Stimulated activated naive B cell treated with anti-CD40 and anti-IgM and Interleukin-4, amounts not matched to agents 10 μg/mL and 1 μg/mL and 100 μg/mL, for 72 hours (primary cell): ENCODE data around the gene TSPO.

Source experiments
- ATAC-seq, 2 donors: fragments of 150-1000 bp; cut with Tn5 transposase; replicated peaks; 2 replicates each; pipeline ENCODE4 v1.10.0; 2021; ENCODE audit warnings: moderate library complexity in 1 of 2
- DNase-seq: peaks from one replicate; pipeline ENCODE4 v3.0.0; 2021
- H3K27ac Mint-ChIP-seq: one replicate; pipeline ENCODE4 v1.8.0; 2022; ENCODE audit warnings: mild to moderate bottlenecking, mixed read lengths
- H3K27me3 Mint-ChIP-seq, 2 donors: one replicate each; pipeline ENCODE4 v1.8.0; 2022; ENCODE audit warnings: mixed read lengths in 2 of 2
- H3K36me3 Mint-ChIP-seq, 2 donors: one replicate each; pipeline ENCODE4 v1.8.0; 2022; ENCODE audit warnings: mixed read lengths in 2 of 2, mild to moderate bottlenecking in 1 of 2
- H3K4me1 Mint-ChIP-seq, 2 donors: one replicate each; pipeline ENCODE4 v1.8.0; 2022; ENCODE audit warnings: mixed read lengths in 2 of 2, mild to moderate bottlenecking in 1 of 2
- H3K4me3 Mint-ChIP-seq, 2 donors: one replicate each; pipeline ENCODE4 v1.8.0; 2022; ENCODE audit warnings: mild to moderate bottlenecking in 2 of 2, mixed read lengths in 2 of 2, moderate library complexity in 1 of 2
- H3K9me3 Mint-ChIP-seq, 2 donors: one replicate each; pipeline ENCODE4 v1.8.0; 2022; ENCODE audit warnings: mixed read lengths in 2 of 2, mild to moderate bottlenecking in 1 of 2

TSPO gene

DNA sequence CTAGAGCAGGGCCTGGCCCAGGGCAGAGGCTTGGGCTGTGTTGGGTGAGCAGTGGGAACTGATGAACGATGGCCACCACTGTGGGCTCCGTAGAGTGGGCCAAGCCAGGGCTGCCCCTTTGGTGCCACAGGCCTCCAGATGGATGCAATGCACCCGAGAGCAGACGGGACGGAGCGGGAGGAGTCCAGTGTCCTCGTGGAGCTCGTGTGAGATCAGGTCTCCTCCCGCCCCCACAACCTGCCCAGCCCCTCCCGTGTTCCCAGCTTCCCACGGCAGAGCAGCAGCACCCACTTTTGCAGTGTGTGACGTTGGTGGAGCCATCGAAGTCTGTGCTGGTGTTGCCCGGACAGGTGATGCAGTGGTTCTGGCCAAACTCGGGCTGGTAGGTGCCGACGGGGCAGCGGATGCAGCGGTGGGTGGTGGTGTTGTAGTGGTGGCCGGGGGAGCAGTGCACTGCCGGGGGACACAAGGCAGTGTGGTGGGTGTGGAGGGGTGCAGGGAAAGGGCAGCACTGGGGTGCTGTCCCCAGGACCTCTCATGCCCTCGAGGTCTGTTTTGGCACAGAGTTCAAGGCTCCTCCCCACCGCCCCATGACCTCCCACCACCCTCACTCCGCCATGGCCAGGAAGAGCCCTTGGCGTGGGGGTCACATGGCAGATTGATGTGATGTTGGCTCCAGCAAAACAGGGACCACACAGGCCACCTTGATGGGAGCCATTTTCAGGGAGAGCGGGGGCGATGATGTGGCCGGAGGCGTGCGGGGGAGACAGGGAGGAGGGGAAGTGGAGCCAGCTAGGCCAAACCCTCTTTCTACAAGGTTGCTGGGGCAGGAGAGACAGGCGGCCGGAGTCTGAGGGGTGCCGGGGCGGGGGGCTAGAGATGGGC lies 59.5 kb downstream of the TSPO start:
- Mint-ChIP-seq H3K27me3 (peaks cover 16 to 28% of the 10 kb centered on the region in 2 donors), H3K36me3 (no peaks in the 10 kb centered on the region), H3K4me3 (no peak overlapping the region), H3K4me1 (peaks cover 3 to 11% of the 10 kb centered on the region in 2 donors), H3K9me3 (no peaks in the 10 kb centered on the region), H3K27ac (peak overlapping the region; percentile 14)
- DNase-seq (no peak), ATAC-seq (no peak)

DNA sequence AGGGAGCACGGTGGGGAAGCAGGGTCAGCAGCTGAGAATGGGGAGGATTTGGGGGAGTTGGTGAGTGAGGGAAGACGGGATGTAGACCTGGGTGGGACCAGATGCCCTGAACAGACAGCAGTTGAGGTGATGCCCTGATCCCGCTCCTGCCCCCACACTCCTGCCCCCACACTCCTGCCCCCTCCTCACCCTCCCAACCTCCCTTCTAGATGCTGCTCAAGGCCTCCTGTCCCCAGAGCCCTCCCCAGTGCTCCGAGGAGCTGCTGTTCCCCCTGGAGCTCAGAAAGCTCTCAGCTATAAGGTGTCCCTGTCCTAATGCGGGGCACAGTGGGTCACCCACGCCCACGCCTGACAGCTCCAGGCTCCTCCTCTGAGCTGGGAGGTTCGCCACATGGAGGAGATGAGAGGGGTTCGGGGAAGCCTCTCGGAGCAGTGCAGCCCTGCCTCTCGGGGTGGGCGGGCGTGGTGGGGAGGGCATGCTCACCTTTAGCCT lies 60.6 kb downstream of the TSPO start:
- DNase-seq (no peak), ATAC-seq (no peak)
- Mint-ChIP-seq H3K27me3 (peaks cover 16 to 28% of the 10 kb centered on the region in 2 donors), H3K36me3 (no peaks in the 10 kb centered on the region), H3K9me3 (no peaks in the 10 kb centered on the region), H3K4me1 (no peaks in the 10 kb centered on the region), H3K27ac (no peak overlapping the region), H3K4me3 (no peak overlapping the region)

DNA sequence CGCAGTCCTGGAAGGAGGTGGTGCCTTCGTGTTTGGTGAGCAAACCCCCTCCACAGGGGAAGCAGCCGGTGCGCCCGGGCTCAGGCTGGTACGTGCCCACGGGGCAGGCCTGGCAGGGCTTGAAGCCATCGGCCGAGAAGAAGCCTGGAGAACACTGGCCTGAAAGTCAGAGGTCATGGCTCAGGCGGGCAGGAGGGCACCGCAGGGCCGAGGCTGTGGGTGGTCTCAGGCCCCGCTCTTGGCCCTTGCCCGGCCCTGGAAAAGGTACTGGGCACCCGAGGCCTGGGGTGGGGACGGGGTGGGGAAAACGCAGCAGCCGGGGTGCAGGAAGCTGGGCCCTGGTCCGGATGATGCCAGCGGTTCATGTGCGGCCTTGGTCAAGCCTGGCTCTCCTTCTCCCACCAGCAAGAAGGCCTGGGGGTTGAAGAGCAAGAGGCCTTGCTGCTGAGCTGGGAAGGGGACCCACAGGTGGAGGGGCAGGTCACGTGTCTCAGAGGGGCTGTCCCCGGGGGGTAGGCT lies 61.1 kb downstream of the TSPO start:
- Mint-ChIP-seq H3K9me3 (no peaks in the 10 kb centered on the region), H3K4me3 (no peak overlapping the region), H3K27ac (no peak overlapping the region), H3K27me3 (peaks cover 20 to 31% of the 10 kb centered on the region in 2 donors), H3K36me3 (no peaks in the 10 kb centered on the region), H3K4me1 (no peaks in the 10 kb centered on the region)
- DNase-seq (no peak), ATAC-seq (no peak)
